GM12801 (cell line): ENCODE results near the gene CD2.

ENCODE experiments used
- CTCF ChIP-seq: IDR thresholded peaks from one replicate; pipeline ENCODE4 v1.5.1; 2011; ENCODE audit warnings: control low read depth; ENCODE audit not compliant: insufficient read length; ENCODE audit errors: extremely low read depth

Gene CD2

GRCh38 chr1:116711263-116711840 lies 42.9 kb upstream of the CD2 start:
- TF ChIP-seq CTCF, result no peak

- TF ChIP-seq CTCF, result no peak
Measured at GRCh38 chr1:116712510-116712909, 41.7 kb upstream of the CD2 start.

GRCh38 chr1:116713474-116713873 lies 40.8 kb upstream of the CD2 start:
- no peak for TF ChIP-seq CTCF

GRCh38 chr1:116716391-116716790 lies 37.8 kb upstream of the CD2 start:
- TF ChIP-seq CTCF, result no peak

GRCh38 chr1:116717318-116717717 lies 36.9 kb upstream of the CD2 start:
- TF ChIP-seq CTCF, result no peak

- TF ChIP-seq CTCF, result no peak
Measured at GRCh38 chr1:116720364-116721038, 33.7 kb upstream of the CD2 start.

- TF ChIP-seq CTCF, result no peak
Measured at GRCh38 chr1:116721039-116721405, 33.2 kb upstream of the CD2 start.
